ENCODE data around the gene PANK2.
"Not testable (repeated sequence)": the region's sequence is repeated elsewhere in the genome, so short reads cannot be mapped to it uniquely, and the experiment has no call there.

Gene PANK2

DNA sequence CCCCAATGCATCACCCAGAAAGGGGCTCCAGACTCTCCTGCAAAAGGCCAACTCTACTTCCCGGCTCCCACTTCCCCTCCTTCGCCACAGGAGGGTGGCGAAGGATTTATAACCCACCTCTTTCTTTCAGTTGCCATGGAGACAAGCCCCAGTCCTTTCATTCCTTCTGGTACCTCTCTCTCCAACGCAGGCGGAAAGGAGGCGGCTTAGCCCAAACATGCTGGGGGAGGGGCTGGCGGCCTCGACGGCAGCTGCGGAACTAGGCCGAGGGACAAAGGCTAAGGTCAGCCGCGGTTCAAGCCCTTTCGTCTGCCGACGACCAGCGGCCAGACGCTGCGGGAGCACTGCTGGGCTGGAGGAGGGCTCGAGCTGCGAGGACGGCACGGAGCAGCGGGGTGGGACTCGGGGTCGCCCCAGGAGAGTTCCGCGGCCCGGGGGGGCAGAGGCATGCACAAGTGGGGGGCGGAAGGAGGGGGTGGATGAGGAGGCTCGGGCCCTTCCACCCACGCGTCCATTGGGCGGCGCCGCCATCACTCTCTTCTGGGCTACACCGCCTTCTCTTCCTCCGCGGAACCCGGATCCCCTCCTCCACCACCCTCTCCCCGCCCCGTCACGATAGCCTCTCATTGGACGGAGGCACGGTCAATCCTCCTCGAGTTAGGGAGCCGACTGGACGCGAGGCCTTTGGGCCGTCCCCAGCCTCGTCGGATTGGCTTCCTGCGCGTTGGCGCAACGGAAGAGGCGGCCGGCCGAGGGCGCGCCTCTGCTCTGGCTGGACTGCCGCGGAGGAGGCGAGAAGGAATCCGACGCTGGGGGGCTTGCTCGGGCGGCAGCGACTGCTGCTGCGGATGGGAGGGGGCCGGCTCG is at the start of gene PANK2:
Gene PANK2, plus strand, starts transcription at position 766 of the 867 bp plus-strand sequence.
- DNase-seq (ENCODE audit: low read depth, low spot score): peak; percentile 98

DNA sequence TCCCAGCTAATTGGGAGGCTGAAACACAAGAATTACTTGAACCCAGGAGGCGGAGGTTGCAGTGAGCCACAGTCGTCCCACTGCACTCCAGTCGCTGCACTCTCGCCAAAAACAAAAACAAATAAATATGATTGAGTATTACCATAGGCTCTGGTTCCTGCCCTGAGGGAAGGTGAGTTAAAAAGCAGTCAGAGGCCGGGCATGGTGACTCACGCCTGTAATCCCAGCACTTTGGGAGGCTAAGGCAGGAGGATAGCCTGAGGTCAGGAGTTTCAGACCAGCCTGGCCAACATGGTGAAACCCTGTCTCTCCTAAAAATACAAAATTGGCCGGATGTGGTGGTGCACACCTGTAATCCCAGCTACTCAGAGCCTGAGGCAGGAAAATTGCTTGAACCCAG is 49.0 kb upstream of the PANK2 start:
- peak; percentile 51 for DNase-seq (ENCODE audit: low read depth, low spot score)

DNA sequence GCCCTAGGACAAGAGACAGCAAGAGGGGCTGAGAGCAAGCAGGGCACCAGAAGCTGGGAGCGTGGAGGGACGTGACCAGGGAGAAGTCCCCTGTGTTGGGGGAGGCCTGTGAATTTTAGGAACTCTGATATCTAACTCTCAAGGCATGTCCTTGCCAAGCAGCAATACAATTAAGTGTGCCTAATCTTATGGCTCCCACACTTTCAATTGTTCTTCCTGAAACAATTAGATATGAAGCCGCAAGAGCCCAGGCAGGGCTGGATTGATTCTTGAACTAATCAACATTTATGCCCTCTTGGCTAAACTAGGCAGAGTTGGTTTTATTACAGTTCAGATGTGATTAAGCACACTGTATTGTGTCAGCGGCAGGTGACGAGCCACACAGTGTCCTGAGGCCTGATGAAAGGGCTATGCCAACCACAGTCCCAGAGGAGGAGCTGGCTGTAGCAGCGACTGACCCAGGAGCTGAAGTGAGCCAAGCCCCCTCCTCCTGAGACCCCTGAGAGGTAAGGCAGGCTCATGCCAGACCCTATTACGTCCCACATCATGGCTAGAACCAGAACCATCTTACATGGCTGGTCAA is 46.7 kb upstream of the PANK2 start:
- no peak for DNase-seq (ENCODE audit: low read depth, low spot score)

DNA sequence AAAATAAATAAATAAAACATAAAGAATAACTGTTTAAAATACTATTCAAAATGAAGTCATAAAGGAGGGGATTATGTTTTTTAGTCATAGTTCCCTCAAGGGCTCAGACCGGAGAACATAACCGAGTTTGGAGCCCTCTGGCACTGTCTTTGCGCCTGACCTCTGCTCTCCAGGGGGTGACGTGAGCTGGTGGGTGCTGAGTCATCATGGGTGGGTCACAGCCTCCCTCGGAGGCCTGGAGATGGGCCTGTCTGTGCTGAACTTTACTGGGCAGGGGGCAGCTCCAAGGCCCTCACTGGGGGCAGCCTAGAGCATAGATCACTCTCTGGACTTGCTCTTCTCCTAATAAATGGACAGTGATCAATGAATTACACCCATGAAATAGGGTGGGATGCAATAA is 45.7 kb upstream of the PANK2 start:
- peak; percentile 64 for DNase-seq (ENCODE audit: low read depth, low spot score)

DNA sequence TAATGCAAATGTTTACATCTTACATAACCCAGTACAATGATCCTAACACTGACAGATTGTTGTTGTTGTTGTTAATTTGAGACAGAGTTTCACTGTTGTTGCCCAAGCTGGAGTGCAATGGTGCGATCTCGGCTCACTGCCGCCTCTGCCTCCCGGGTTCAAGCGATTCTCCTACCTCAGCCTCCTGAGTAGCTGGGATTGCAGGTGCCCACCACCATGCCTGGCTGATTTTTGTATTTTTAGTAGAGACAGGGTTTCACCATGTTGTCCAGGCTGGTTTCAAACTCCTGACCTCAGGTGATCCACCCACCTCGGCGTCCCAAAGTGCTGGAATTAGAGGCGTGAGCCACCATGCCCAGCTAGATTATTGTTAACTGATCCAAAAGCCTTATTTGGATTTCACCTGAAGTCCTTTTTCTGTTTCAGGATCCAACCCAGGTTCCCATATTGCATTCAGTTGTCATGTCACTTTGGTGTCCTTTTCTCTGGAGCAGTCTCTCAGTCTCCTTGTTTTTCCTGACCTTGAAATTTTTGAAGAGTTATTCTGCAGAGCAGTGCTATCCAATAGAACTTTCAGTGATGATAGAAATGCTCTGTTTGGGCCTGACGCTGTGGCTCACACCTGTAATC is 45.1 kb upstream of the PANK2 start:
- not testable (repeated sequence) for DNase-seq (ENCODE audit: low read depth, low spot score)

DNA sequence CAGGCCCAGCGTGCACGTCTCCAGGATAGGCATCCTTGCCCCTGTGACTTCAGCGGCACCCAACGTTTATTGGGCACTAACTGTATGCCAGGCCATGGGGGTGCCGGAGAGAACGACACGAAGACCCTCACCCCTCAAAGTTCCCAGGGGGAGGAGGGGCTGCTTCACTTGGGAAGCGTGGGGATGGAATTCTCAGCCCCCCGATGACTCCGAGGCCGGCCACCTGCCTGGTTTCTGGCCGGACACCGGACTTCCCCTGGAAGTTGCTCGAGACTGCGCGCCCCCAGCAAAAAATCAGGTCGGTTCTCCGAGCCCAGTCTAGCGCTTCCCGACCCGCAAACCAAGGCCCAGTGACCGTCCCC is 42.8 kb upstream of the PANK2 start:
- DNase-seq (ENCODE audit: low read depth, low spot score): peak; percentile 41

DNA sequence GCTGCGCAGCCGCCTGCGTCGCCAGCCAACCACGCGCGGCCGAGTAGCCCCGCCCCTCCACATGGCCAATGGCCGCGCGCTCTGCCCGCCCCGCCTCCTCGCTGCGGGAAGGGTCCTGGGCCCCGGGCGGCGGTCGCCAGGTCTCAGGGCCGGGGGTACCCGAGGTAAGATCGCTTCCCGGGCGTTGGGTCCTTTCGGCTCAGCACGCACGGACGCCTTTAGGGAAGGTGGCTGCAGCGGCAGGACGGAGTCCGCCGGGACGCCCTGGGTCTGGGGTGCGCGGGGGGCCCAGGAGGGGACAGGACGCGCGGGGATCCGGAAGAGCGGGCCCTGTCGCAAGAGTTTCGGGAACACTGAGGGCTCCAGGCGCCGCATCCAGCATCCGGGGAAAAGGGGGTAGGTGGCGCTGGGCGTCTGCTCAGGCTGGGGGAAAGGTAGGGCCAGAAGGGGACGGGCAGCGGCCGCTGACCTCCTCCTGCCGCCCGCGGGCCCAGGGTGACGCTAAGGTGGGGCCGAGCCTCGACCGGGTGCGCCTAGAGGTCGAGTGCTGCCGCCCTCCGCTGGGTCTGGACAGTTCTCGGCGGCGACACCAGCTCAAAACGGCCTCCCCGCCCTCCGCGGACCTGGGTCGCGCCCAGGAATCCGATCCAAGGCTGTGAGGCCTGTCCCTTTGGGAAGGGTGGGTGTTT is 42.3 kb upstream of the PANK2 start, which contains the start of gene MAVS:
Gene MAVS, plus strand, starts transcription at position 95 of the 689 bp plus-strand sequence. CDS start 7,791 bp downstream, outside the sequence.
- peak; percentile 88 for DNase-seq (ENCODE audit: low read depth, low spot score)

DNA sequence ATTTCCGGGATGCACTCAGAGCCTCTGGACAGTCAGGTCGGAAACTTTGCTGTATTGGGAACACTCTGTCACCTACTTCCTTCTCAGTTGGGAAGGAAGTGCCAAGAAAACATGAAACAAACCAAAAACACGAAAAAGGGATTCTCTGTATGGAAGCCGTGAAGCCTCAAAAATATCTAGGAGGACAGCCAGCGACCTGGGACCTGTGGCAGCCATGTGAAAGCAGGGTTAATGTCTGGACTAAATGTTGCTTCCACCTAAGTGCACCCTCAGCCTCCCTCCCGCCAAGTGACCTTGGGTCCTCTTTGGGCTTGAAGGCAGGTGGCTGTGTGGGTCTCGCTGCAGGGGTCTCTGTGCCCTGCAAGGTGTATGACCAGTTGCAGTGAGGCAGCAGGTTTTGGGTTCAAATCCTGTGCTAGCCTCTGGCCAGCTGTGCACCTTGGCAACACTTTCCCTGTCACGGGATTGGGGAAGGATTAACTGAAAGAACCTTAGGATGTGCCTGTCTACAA is 41.7 kb upstream of the PANK2 start:
- no peak for DNase-seq (ENCODE audit: low read depth, low spot score)

DNA sequence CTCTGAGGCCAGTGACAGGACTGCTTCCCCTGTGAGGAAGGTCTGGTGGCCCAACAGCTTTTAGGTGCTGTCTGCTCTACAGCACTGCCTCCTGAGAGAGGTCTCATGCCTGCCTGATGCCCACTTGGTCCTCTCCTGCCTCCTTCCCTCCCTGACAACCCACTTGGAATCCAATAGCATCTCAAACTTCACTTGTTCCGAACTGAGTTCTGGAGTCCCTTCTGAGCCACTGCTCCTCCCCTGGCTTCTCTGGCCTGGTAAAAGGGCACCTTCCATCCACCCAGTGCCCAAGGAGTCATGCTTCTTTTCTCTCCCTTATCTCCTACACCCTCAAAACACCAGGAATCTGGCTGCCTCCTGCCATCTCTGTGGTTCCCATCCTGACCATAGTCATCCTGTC is 40.6 kb upstream of the PANK2 start:
- DNase-seq (ENCODE audit: low read depth, low spot score): no peak

DNA sequence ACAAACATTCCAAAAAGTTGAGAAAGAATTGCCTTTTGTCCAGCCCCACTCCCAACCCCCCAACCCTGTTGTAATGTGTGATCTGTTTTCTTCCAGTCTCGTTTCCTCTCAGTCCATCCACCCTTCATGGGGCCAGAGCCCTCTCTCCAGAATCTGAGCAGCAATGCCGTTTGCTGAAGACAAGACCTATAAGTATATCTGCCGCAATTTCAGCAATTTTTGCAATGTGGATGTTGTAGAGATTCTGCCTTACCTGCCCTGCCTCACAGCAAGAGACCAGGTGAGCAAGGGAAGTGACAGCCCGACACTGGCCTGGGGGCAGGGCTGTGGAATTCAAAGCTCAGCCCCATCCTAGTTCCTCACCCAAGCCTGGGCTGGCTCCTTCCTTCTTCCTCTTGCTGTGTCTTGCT is 34.7 kb upstream of the PANK2 start:
- peak; percentile 74 for DNase-seq (ENCODE audit: low read depth, low spot score)

DNA sequence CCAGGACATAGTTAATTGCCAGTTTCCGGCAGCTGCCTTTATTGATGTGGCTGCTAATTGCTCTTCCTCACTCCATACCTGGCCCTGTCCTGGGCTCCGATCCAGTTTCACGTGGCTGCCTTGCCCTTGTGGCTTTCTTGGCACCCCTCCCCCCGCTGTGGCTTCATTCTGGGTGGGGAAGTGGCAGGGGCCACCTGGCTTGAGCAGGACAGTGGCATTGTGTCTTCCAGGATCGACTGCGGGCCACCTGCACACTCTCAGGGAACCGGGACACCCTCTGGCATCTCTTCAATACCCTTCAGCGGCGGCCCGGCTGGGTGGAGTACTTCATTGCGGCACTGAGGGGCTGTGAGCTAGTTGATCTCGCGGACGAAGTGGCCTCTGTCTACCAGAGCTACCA is 31.8 kb upstream of the PANK2 start:
- no peak for DNase-seq (ENCODE audit: low read depth, low spot score)

DNA sequence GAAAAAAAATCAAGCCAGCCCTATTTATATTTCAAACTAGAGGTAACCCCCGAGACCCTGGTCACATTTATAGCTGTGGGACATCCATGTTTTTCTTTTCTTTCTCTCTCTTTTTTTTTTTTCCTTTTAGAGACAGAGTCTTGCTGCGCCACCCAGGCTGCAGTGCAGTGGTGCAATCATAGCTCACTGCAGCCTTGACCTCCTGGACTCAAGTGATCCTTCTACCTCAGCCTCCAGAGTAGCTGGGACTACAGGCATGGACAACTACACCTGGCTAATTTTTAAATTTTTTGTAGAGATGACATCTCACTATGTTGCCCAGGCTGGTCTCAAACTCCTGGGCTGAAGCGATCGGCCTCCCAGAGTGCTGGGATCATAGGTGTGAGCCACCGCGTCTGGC is 30.5 kb upstream of the PANK2 start:
- no peak for DNase-seq (ENCODE audit: low read depth, low spot score)

DNA sequence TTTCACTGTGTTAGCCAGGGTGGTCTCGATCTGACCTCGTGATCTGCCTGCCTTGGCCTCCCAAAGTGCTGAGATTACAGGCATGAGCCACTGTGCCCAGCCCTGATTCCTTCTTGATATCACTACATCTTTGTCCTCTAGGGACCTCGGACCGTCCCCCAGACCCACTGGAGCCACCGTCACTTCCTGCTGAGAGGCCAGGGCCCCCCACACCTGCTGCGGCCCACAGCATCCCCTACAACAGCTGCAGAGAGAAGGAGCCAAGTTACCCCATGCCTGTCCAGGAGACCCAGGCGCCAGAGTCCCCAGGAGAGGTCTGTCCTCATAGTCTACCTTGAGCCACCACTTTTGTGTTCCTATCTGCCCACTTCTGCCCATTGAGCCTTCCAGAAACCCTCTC is 28.0 kb upstream of the PANK2 start:
- no peak for DNase-seq (ENCODE audit: low read depth, low spot score)

DNA sequence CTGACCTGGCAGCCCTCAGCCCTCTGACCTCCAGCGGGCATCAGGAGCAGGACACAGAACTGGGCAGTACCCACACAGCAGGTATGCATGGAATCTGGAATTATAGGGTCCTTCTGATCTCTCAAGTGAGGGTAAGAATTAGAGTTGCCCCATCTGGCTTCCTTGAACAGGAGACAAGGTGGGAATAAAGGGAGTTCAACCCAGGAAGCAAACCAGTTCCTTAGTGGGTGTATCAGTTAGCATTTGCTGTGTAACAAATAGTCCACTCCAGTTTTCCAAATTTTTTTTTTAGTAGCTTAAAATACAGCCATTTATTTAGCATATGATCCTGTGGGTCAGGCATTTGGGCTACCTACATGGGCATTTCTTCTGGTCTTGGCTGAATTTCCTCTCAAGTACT is 26.9 kb upstream of the PANK2 start:
- no peak for DNase-seq (ENCODE audit: low read depth, low spot score)

DNA sequence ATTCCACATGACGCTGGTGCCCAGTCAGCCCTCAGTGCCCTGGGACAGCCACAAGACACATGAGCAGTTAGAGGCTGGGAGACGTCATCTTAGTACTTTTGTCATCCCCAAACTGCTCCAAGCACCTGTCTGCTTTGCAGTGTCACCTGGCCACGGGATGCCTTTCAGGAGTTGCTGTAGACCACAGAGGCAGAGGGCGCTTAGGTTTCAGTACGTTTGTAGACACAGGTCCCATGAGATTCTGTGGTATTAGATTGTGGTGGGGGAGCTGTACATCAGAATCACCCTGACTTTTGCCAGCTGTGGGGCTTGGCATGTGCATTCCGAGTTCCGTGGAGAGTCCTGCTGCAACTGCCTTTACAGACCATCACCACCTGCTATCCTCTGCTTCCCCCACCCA is 25.9 kb upstream of the PANK2 start:
- no peak for DNase-seq (ENCODE audit: low read depth, low spot score)

DNA sequence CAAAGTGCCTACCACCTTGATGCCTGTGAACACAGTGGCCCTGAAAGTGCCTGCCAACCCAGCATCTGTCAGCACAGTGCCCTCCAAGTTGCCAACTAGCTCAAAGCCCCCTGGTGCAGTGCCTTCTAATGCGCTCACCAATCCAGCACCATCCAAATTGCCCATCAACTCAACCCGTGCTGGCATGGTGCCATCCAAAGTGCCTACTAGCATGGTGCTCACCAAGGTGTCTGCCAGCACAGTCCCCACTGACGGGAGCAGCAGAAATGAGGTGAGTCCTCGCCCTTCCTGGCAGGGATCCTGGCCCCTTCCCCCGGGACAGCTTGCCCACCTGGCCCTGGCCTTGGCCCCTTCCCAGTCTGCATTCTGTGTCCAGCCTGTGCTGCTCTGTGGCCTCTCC is 24.7 kb upstream of the PANK2 start:
- no peak for DNase-seq (ENCODE audit: low read depth, low spot score)

DNA sequence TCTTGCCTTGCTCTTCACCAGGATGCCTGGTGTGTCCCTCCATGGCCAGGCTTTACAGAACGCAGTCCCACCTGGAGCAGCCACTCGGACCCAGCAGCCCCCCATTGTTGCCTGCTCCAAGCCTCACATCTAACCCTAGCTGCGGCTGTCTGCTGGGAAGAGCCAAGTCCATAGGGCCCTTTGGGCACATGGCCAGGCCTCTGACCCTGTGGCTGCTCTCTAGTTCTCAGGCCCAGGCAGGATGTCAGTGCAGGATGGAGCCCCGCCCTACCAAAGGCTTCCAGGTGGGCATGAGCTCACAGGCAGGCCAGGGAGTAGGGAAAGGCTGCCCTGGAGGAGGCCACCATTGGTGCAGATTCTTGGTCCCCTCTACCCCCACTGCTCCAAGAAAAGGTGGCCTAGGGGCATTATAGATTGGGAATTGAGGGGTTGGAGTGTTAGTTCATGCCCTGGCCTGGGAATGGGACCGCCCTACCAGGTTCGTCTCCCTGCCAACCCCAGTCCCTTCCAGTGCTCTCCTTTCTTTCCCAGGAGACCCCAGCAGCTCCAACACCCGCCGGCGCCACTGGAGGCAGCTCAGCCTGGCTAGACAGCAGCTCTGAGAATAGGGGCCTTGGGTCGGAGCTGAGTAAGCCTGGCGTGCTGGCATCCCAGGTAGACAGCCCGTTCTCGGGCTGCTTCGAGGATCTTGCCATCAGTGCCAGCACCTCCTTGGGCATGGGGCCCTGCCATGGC is 23.9 kb upstream of the PANK2 start:
- no peak for DNase-seq (ENCODE audit: low read depth, low spot score)

DNA sequence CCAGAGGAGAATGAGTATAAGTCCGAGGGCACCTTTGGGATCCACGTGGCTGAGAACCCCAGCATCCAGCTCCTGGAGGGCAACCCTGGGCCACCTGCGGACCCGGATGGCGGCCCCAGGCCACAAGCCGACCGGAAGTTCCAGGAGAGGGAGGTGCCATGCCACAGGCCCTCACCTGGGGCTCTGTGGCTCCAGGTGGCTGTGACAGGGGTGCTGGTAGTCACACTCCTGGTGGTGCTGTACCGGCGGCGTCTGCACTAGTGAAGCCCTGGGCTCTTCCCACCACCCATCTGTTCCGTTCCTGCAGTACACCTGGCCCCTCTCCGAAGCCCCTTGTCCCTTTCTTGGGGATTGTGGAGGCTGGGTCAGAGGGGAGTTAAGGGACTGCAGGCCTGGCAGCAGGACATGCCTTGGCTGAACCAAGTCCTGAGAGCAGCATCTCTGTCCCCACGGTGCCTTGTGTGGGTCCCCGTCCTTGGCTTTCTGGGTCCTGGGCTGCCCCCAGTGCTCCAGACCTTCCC is 23.2 kb upstream of the PANK2 start:
- no peak for DNase-seq (ENCODE audit: low read depth, low spot score)

DNA sequence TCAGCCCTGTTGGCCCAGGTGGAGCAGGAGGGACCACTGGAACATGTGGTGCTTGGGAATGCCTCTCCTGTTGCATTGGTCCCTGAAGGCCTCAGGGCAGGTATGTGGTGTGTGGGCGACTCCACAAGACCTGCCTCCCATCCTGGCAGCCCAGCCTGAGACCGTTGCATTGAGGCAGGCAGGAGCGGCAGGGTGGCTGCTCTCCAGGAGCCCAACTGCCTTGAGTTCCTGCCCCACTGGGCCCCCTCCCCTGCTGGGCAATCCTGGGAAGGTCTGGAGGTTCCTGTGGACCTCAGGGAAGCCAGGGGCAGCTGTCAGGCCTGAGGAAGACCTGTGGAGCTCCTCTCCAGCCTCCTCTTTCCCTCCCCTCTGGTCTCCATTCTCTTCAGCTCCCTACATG is 22.7 kb upstream of the PANK2 start:
- peak; percentile 59 for DNase-seq (ENCODE audit: low read depth, low spot score)

DNA sequence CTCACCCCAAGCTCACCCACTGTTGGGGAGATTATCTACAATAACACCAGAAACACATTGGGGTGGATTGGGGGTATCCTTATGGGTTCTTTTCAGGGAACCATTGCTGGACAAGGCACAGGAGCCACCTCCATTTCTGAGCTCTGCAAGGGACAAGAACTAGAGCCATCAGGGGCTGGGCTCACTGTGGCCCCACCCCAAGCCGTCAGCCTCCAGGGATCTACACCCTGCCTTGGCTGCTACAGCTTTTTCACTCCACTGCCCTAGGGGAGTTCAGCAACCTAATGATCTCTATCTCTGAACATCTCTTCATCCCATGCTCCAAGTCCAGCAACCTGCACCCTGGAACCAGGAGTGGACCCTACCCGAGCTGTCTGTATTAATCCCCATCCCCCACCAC is 21.4 kb upstream of the PANK2 start:
- no peak for DNase-seq (ENCODE audit: low read depth, low spot score)
